HG02970 (cell line): Measurements from ENCODE around the gene FAM120A.
"Not testable (repeated sequence)": the region's sequence is repeated elsewhere in the genome, so short reads cannot be mapped to it uniquely, and the experiment has no call there.

Experiments
- ATAC-seq: cut with Tn5 transposase; IDR thresholded peaks from one replicate; pipeline ENCODE4 v1.9.1; 2021; ENCODE audit warnings: mild to moderate bottlenecking, moderate library complexity, moderate number of reproducible peaks; ENCODE audit not compliant: unreplicated experiment, low FRiP score

Gene FAM120A

GRCh38 chr9:93505541-93506132, 54.2 kb downstream of the FAM120A start:
- no peak for ATAC-seq

- no peak for ATAC-seq
Observed at GRCh38 chr9:93507768-93508167, 56.3 kb downstream of the FAM120A start.

GRCh38 chr9:93508207-93508606, 56.7 kb downstream of the FAM120A start:
- ATAC-seq: no peak

GRCh38 chr9:93509084-93509483, 57.6 kb downstream of the FAM120A start:
- no peak for ATAC-seq

GRCh38 chr9:93510041-93510440, 58.6 kb downstream of the FAM120A start:
- ATAC-seq: no peak

- not testable (repeated sequence) for ATAC-seq
Observed at GRCh38 chr9:93511228-93511627, 59.7 kb downstream of the FAM120A start.

GRCh38 chr9:93512170-93512812, 60.8 kb downstream of the FAM120A start:
- not testable (repeated sequence) for ATAC-seq

GRCh38 chr9:93513606-93514005, 62.1 kb downstream of the FAM120A start:
- no peak for ATAC-seq

GRCh38 chr9:93517331-93517730, 65.8 kb downstream of the FAM120A start:
- no peak for ATAC-seq

- ATAC-seq: no peak
Observed at GRCh38 chr9:93520523-93520922, 69.0 kb downstream of the FAM120A start.

GRCh38 chr9:93522736-93523135, 71.3 kb downstream of the FAM120A start:
- no peak for ATAC-seq

- no peak for ATAC-seq
Observed at GRCh38 chr9:93523518-93524144, 72.1 kb downstream of the FAM120A start.

GRCh38 chr9:93525476-93525875, 74.0 kb downstream of the FAM120A start:
- ATAC-seq: no peak

GRCh38 chr9:93531374-93531773, 79.9 kb downstream of the FAM120A start:
- ATAC-seq: no peak

- no peak for ATAC-seq
Observed at GRCh38 chr9:93532141-93532540, 80.7 kb downstream of the FAM120A start.

GRCh38 chr9:93533863-93534262, 82.4 kb downstream of the FAM120A start:
- no peak for ATAC-seq

GRCh38 chr9:93536167-93536566, 84.7 kb downstream of the FAM120A start:
- ATAC-seq: no peak

GRCh38 chr9:93536874-93537273, 85.4 kb downstream of the FAM120A start:
- ATAC-seq: no peak

- ATAC-seq: no peak
Observed at GRCh38 chr9:93540305-93540704, 88.8 kb downstream of the FAM120A start.

GRCh38 chr9:93541005-93541404, 89.5 kb downstream of the FAM120A start:
- ATAC-seq: no peak

- no peak for ATAC-seq
Observed at GRCh38 chr9:93541581-93542349, 90.3 kb downstream of the FAM120A start.
